Measurements from ENCODE around the gene SAP30. TPM values are rescaled to one million over a fixed set of nuclear protein-coding genes. Genes with fewer than 3 reads are reported as not detected.
A peak's percentile ranks its signal among the peaks of the same experiment; 100 is the strongest.

The SAP30 gene
- total RNA-seq, 1 experiment from 2014 or later = 11.4 TPM

GRCh38 chr4:173334891-173335752, 35.6 kb upstream of the SAP30 start:
- intact Hi-C loops (cut with micrococcal nuclease; ENCODE audit: unreplicated experiment) = loop anchor here (1.0 kb wide), 2 partner anchors 35 to 144 kb away; partner anchors contain the start of gene SAP30
- TF ChIP-seq, protein P1, sequence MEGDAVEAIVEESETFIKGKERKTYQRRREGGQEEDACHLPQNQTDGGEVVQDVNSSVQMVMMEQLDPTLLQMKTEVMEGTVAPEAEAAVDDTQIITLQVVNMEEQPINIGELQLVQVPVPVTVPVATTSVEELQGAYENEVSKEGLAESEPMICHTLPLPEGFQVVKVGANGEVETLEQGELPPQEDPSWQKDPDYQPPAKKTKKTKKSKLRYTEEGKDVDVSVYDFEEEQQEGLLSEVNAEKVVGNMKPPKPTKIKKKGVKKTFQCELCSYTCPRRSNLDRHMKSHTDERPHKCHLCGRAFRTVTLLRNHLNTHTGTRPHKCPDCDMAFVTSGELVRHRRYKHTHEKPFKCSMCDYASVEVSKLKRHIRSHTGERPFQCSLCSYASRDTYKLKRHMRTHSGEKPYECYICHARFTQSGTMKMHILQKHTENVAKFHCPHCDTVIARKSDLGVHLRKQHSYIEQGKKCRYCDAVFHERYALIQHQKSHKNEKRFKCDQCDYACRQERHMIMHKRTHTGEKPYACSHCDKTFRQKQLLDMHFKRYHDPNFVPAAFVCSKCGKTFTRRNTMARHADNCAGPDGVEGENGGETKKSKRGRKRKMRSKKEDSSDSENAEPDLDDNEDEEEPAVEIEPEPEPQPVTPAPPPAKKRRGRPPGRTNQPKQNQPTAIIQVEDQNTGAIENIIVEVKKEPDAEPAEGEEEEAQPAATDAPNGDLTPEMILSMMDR (conservative IDR thresholded peaks at IDR 0.05) = 0 out of 2 replicates have a peak, but pooled peaks have one; percentile 6
- TF ChIP-seq EZH2 (IDR thresholded peaks at IDR 0.05; ENCODE audit: low read depth) = no peak
- peaks cover 25% of the 10 kb centered on the region for H3K4me1 ChIP-seq (replicated peaks; ENCODE audit: insufficient read depth)
- H3K9me3 ChIP-seq (ENCODE audit: insufficient read depth, low read depth) = no peaks in the 10 kb centered on the region
- BruUV-seq (replicated peaks) = TSS peak; percentile 82
- peak overlapping the region; percentile 98 for H3K4me2 ChIP-seq
- H2AFZ ChIP-seq = peak overlapping the region; percentile 99
- H3K79me2 ChIP-seq (ENCODE audit: low read depth) = peaks cover 31% of the 10 kb centered on the region
- peak overlapping the region; percentile 73 for H3K27ac ChIP-seq
- no peaks in the 10 kb centered on the region for H3K27me3 ChIP-seq (ENCODE audit: insufficient read depth, low read depth)
- ChIA-PET POLR2A (ENCODE audit: unreplicated experiment) (interaction anchor here (0.5 to 1.0 kb wide), 7 partner anchors 34 to 337 kb away, joined by 3 to 7 read pairs (median 4); no protein-coding TSS in a partner anchor), CTCF (interaction anchor here (0.5 to 0.6 kb wide), 2 partner anchors 165 to 1339 kb away, joined by 3 to 5 read pairs; no protein-coding TSS in a partner anchor)
- no peaks in the 10 kb centered on the region for H3K9me2 ChIP-seq (ENCODE audit: insufficient read depth)
- peaks cover 13% of the 10 kb centered on the region; the same call in 1 of the 2 replicates for H3F3A ChIP-seq (ENCODE audit: insufficient read depth, low read depth)
- DNase-seq = peak; percentile 74 to 90
- H3K36me3 ChIP-seq (ENCODE audit: low read depth) = no peaks in the 10 kb centered on the region
- H3K4me3 ChIP-seq = peak overlapping the region; percentile 96
- H4K20me1 ChIP-seq (ENCODE audit: insufficient read depth) = no peaks in the 10 kb centered on the region

GRCh38 chr4:173337463-173337862, 33.3 kb upstream of the SAP30 start:
- Histone ChIP-seq H3K27ac (no peak overlapping the region), H3K4me1 (replicated peaks; ENCODE audit: insufficient read depth) (peaks cover 14% of the 10 kb centered on the region), H3K79me2 (ENCODE audit: low read depth) (peaks cover 16% of the 10 kb centered on the region), H3F3A (ENCODE audit: insufficient read depth, low read depth) (0 out of 2 replicates have a peak, but pooled peaks cover 4% of the 10 kb centered on the region), H3K27me3 (ENCODE audit: insufficient read depth, low read depth) (no peaks in the 10 kb centered on the region), H3K4me2 (no peak overlapping the region), H3K9me3 (ENCODE audit: insufficient read depth, low read depth) (no peaks in the 10 kb centered on the region), H4K20me1 (ENCODE audit: insufficient read depth) (no peaks in the 10 kb centered on the region), H2AFZ (no peak overlapping the region), H3K4me3 (no peak overlapping the region), H3K9me2 (ENCODE audit: insufficient read depth) (no peaks in the 10 kb centered on the region), H3K36me3 (ENCODE audit: low read depth) (no peaks in the 10 kb centered on the region)
- ChIA-PET CTCF (no interaction called here), POLR2A (ENCODE audit: unreplicated experiment) (no interaction called here)
- DNase-seq = no peak
- BruUV-seq (replicated peaks) = no TSS peak
- no peak for TF ChIP-seq EZH2 (IDR thresholded peaks at IDR 0.05; ENCODE audit: low read depth)
- TF ChIP-seq, protein P1 (conservative IDR thresholded peaks at IDR 0.05) = no peak
- intact Hi-C loops (cut with micrococcal nuclease; ENCODE audit: unreplicated experiment) = no loop called here

GRCh38 chr4:173343832-173344397, 26.8 kb upstream of the SAP30 start:
- BruUV-seq (replicated peaks) = no TSS peak
- Histone ChIP-seq H3K4me2 (no peak overlapping the region), H3K27me3 (ENCODE audit: insufficient read depth, low read depth) (no peaks in the 10 kb centered on the region), H3K4me3 (no peak overlapping the region), H3K27ac (no peak overlapping the region), H3F3A (ENCODE audit: insufficient read depth, low read depth) (no peaks in the 10 kb centered on the region), H3K36me3 (ENCODE audit: low read depth) (no peaks in the 10 kb centered on the region), H4K20me1 (ENCODE audit: insufficient read depth) (no peaks in the 10 kb centered on the region), H3K4me1 (replicated peaks; ENCODE audit: insufficient read depth) (no peaks in the 10 kb centered on the region), H3K79me2 (ENCODE audit: low read depth) (no peaks in the 10 kb centered on the region), H3K9me2 (ENCODE audit: insufficient read depth) (no peaks in the 10 kb centered on the region), H2AFZ (no peak overlapping the region), H3K9me3 (ENCODE audit: insufficient read depth, low read depth) (no peaks in the 10 kb centered on the region)
- ChIA-PET CTCF (no interaction called here), POLR2A (ENCODE audit: unreplicated experiment) (no interaction called here)
- DNase-seq = no peak
- intact Hi-C loops (cut with micrococcal nuclease; ENCODE audit: unreplicated experiment) = no loop called here
- TF ChIP-seq, protein P1 (conservative IDR thresholded peaks at IDR 0.05) = no peak

Data from PC-9 (cell line).